IMR-90 (cell line): Measurements from ENCODE around the gene ZNF831. TPM values are rescaled to one million over a fixed set of nuclear protein-coding genes. Genes with fewer than 3 reads are reported as not detected.

Experiments used
- ATAC-seq: fragments of 200-7000 bp; cut with Tn5 transposase; 2 replicates; pipeline ENCODE4 v1.9.1; 2020; ENCODE audit warnings: low read depth, mild to moderate bottlenecking, moderate library complexity
- BruUV-seq: library from RNA; stranded (reverse); fragments of 400-500 nt; replicated peaks from 2 replicates; lab custom pipeline; 2021; lab: Mats Ljungman, UMichigan
- CTCF ChIA-PET: fragments of 300-600 bp; formaldehyde crosslinking; extraction: SDS; loops from one replicate; lab custom pipeline; 2021; ENCODE audit warnings: antibody characterized with exemption; lab: Yijun Ruan, JAX
- POLR2A ChIA-PET: fragments of 300-600 bp; sonication (Branson Sonifier 250); formaldehyde crosslinking; loops from one replicate; lab custom pipeline; 2022; ENCODE audit warnings: antibody characterized with exemption; ENCODE audit not compliant: unreplicated experiment; lab: Charles Lee
- DNase-seq: peaks from one replicate; pipeline ENCODE4 v3.0.0; 2013
- H2AFZ ChIP-seq: replicated peaks from 2 replicates; pipeline ENCODE3; 2013; ENCODE audit warnings: low read length, mild to moderate bottlenecking; ENCODE audit not compliant: poor library complexity
- H2AK5ac ChIP-seq: 2 replicates; pipeline ENCODE4 v1.6.1; 2013; ENCODE audit warnings: low read depth, low read length, inconsistent platforms
- H2AK9ac ChIP-seq: replicated peaks from 2 replicates; pipeline ENCODE3; 2013; ENCODE audit warnings: mild to moderate bottlenecking, low read depth, low read length, moderate library complexity; ENCODE audit not compliant: poor library complexity
- H2BK120ac ChIP-seq: 2 replicates; pipeline ENCODE4 v1.6.1; 2013; ENCODE audit warnings: low read depth, low read length, inconsistent platforms
- H2BK15ac ChIP-seq: 3 replicates; pipeline ENCODE4 v1.6.1; 2013; ENCODE audit warnings: low read depth, low read length, inconsistent platforms
- H2BK20ac ChIP-seq: 2 replicates; pipeline ENCODE4 v1.6.1; 2013; ENCODE audit warnings: low read depth, mild to moderate bottlenecking, inconsistent platforms, low read length, moderate library complexity
- H2BK5ac ChIP-seq: 2 replicates; pipeline ENCODE4 v1.6.1; 2013; ENCODE audit warnings: mild to moderate bottlenecking, low read depth, low read length, inconsistent platforms; ENCODE audit not compliant: poor library complexity, severe bottlenecking
- H3K14ac ChIP-seq: replicated peaks from 2 replicates; pipeline ENCODE4 v1.6.1; 2013; ENCODE audit warnings: low read depth, low read length, inconsistent platforms
- H3K18ac ChIP-seq: 2 replicates; pipeline ENCODE4 v1.6.1; 2013; ENCODE audit warnings: low read depth, low read length, control low read depth
- H3K23ac ChIP-seq: 2 replicates; pipeline ENCODE4 v1.6.1; 2013; ENCODE audit warnings: low read depth, low read length, inconsistent platforms
- H3K27ac ChIP-seq: 2 replicates; pipeline ENCODE4 v1.5.1; 2013; ENCODE audit warnings: mild to moderate bottlenecking, control low read depth, low read length; ENCODE audit not compliant: insufficient read depth
- H3K27me3 ChIP-seq: 2 replicates; pipeline ENCODE4 v1.6.1; 2013; ENCODE audit warnings: low read length; ENCODE audit not compliant: control insufficient read depth, insufficient read depth
- H3K36me3 ChIP-seq: 2 replicates; pipeline ENCODE4 v1.6.1; 2013; ENCODE audit warnings: low read length, mixed read lengths; ENCODE audit not compliant: control insufficient read depth, insufficient read depth
- H3K4ac ChIP-seq: 2 replicates; pipeline ENCODE4 v1.6.1; 2013; ENCODE audit warnings: low read depth, low read length, inconsistent platforms
- H3K4me1 ChIP-seq: 2 replicates; pipeline ENCODE4 v1.6.1; 2013; ENCODE audit warnings: low read length, mixed read lengths; ENCODE audit not compliant: control insufficient read depth, insufficient read depth
- H3K4me2 ChIP-seq: 2 replicates; pipeline ENCODE4 v1.6.1; 2013; ENCODE audit warnings: low read depth, mild to moderate bottlenecking, control low read depth, low read length, moderate library complexity
- H3K4me3 ChIP-seq: 2 replicates; pipeline ENCODE4 v1.5.1; 2013; ENCODE audit warnings: low read depth, mild to moderate bottlenecking, control low read depth, low read length, moderate library complexity; ENCODE audit not compliant: insufficient read depth
- H3K56ac ChIP-seq: 2 replicates; pipeline ENCODE4 v1.6.1; 2013; ENCODE audit warnings: low read length, inconsistent platforms; ENCODE audit not compliant: insufficient read depth; ENCODE audit errors: extremely low read depth
- H3K79me1 ChIP-seq, 2 experiments: 2 replicates each; pipeline ENCODE4 v1.6.1; 2013; ENCODE audit warnings: low read length in 2 of 2, inconsistent platforms in 1 of 2, low read depth in 1 of 2
- H3K9ac ChIP-seq: 2 replicates; pipeline ENCODE4 v1.6.1; 2013; ENCODE audit warnings: low read depth, low read length, control low read depth
- H3K9me1 ChIP-seq: 2 replicates; pipeline ENCODE4 v1.6.1; 2013; ENCODE audit warnings: low read length, inconsistent platforms; ENCODE audit not compliant: insufficient read depth
- H3K9me3 ChIP-seq: 2 replicates; pipeline ENCODE4 v1.6.1; 2013; ENCODE audit warnings: low read length; ENCODE audit not compliant: control insufficient read depth, insufficient read depth
- H4K20me1 ChIP-seq: 2 replicates; pipeline ENCODE4 v1.6.1; 2013; ENCODE audit warnings: low read length, inconsistent platforms; ENCODE audit not compliant: insufficient read depth
- H4K5ac ChIP-seq: 2 replicates; pipeline ENCODE4 v1.6.1; 2013; ENCODE audit warnings: mild to moderate bottlenecking, low read depth, low read length, control low read depth
- H4K8ac ChIP-seq, 2 experiments: 2 replicates each; pipeline ENCODE4 v1.6.1; 2013; ENCODE audit warnings: low read depth in 2 of 2, low read length in 2 of 2, control low read depth in 1 of 2, inconsistent platforms in 1 of 2
- H4K91ac ChIP-seq: 2 replicates; pipeline ENCODE4 v1.6.1; 2013; ENCODE audit warnings: low read depth, low read length, inconsistent platforms; ENCODE audit not compliant: insufficient read depth
- BHLHE40 ChIP-seq: fragments of 150-350 bp; IDR thresholded peaks from 2 replicates; pipeline ENCODE4 v1.6.1; 2016; ENCODE audit warnings: mild to moderate bottlenecking, low read depth, low read length
- CEBPB ChIP-seq: IDR thresholded peaks from 2 replicates; pipeline ENCODE4 v1.6.1; 2012; ENCODE audit warnings: low read depth, low read length, improper control_type of control experiment
- ELK1 ChIP-seq: fragments of 150-350 bp; IDR thresholded peaks from 2 replicates; pipeline ENCODE4 v1.6.1; 2016; ENCODE audit warnings: low read depth, mild to moderate bottlenecking, low read length, moderate library complexity, borderline replicate concordance
- FOS ChIP-seq: fragments of 150-350 bp; IDR thresholded peaks from 2 replicates; pipeline ENCODE4 v1.6.1; 2016; ENCODE audit warnings: low read depth, low read length
- NFE2L2 ChIP-seq: fragments of 150-350 bp; IDR thresholded peaks from 2 replicates; pipeline ENCODE4 v1.6.1; 2016; ENCODE audit warnings: low read depth, mild to moderate bottlenecking, low read length
- POLR2A ChIP-seq: IDR thresholded peaks from 2 replicates; pipeline ENCODE4 v1.6.1; 2012; ENCODE audit warnings: mild to moderate bottlenecking, low read depth, low read length
- RAD21 ChIP-seq: IDR thresholded peaks from 2 replicates; pipeline ENCODE4 v1.6.1; 2012; ENCODE audit warnings: low read length, improper control_type of control experiment
- RCOR1 ChIP-seq: IDR thresholded peaks from 2 replicates; pipeline ENCODE4 v1.6.1; 2012; ENCODE audit warnings: mild to moderate bottlenecking, low read length, improper control_type of control experiment; ENCODE audit not compliant: insufficient replicate concordance
- SMC3 ChIP-seq: fragments of 150-350 bp; IDR thresholded peaks from 2 replicates; pipeline ENCODE4 v1.6.1; 2016; ENCODE audit warnings: low read depth, mild to moderate bottlenecking, antibody characterized with exemption, low read length, moderate library complexity
- USF2 ChIP-seq: fragments of 150-350 bp; IDR thresholded peaks from 2 replicates; pipeline ENCODE4 v1.6.1; 2017; ENCODE audit warnings: mild to moderate bottlenecking, antibody characterized with exemption, low read length, low read depth
- WGBS, 2 experiments: methylation state at CpG; one replicate each; pipeline versions ENCODE4 v1.1.5 to v1.1.7; 2013; ENCODE audit warnings: missing lambda C conversion rate in 2 of 2; ENCODE audit not compliant: insufficient read length in 1 of 2; ENCODE audit errors: extremely low coverage in 2 of 2; 5-methylcytosine and 5-hydroxymethylcytosine counted together
- dilution Hi-C: fragments of 300-500 bp; cut with HindIII; formaldehyde crosslinking; loops from one replicate; pipeline ENCODE4 v1.14.3; 2018; ENCODE audit warnings: low sequenced_read_pairs; ENCODE audit not compliant: unreplicated experiment
- in situ Hi-C: fragments of 300-500 bp; cut with MboI; formaldehyde crosslinking; loops from 3 replicates; pipeline ENCODE4 v1.14.3; 2019; ENCODE audit warnings: low sequenced_read_pairs, inconsistent platforms, mixed read lengths
- intact Hi-C: fragments of 100-400 bp; cut with micrococcal nuclease; formaldehyde crosslinking; loops from 2 replicates; pipeline ENCODE4 v1.10.0; 2022
- polyA plus RNA-seq, 3 experiments: library from polyadenylated mRNA; depleted of rRNA; stranded (reverse); fragments of >200 nt; gene quantifications; 2 replicates each; pipeline ENCODE4 v1.2.3, GENCODE V29; 2012; ENCODE audit warnings: low replicate concordance in 1 of 3
- total RNA-seq: library from RNA; depleted of rRNA; stranded (reverse); fragments of >200 nt; gene quantifications from 2 replicates; pipeline ENCODE4 v1.2.3, GENCODE V29; 2012

Gene ZNF831
- total and polyA plus RNA-seq, 2 of the 4 experiments (the other 2 are of a cell fraction), result not detected

GRCh38 chr20:59259946-59260345 is 96.3 kb downstream of the ZNF831 start:
- H3K4me3 ChIP-seq, result no peak overlapping the region
- no peak overlapping the region for H4K8ac ChIP-seq
- H2BK20ac ChIP-seq, result no peak overlapping the region
- H2AK5ac ChIP-seq, result no peak overlapping the region
- H3K9me1 ChIP-seq, result no peaks in the 10 kb centered on the region
- no peak overlapping the region for H3K56ac ChIP-seq
- no peaks in the 10 kb centered on the region for H3K36me3 ChIP-seq
- no peak overlapping the region for H3K9ac ChIP-seq
- no TSS peak for BruUV-seq
- no peak overlapping the region for H3K14ac ChIP-seq
- DNase-seq (no peak), ATAC-seq (no peak)
- no peaks in the 10 kb centered on the region for H3K9me3 ChIP-seq
- H2BK120ac ChIP-seq, result no peak overlapping the region
- no peaks in the 10 kb centered on the region for H3K27me3 ChIP-seq
- H3K18ac ChIP-seq, result no peak overlapping the region
- H2AK9ac ChIP-seq, result no peak overlapping the region
- no peak overlapping the region for H4K91ac ChIP-seq
- intact Hi-C loops, result no loop called here
- no peak overlapping the region for H3K27ac ChIP-seq
- in situ Hi-C loops, result no loop called here
- dilution Hi-C loops, result no loop called here
- H3K4ac ChIP-seq, result no peak overlapping the region
- H2BK5ac ChIP-seq, result no peak overlapping the region
- H3K23ac ChIP-seq, result no peak overlapping the region
- CTCF ChIA-PET, result no interaction called here
- H2AFZ ChIP-seq, result no peak overlapping the region
- WGBS, 2 experiments, result 100% methylated on average over 1 of the region's 2 CpGs; no CpG with 5 or more reads in 1 of the 2 experiments
- H3K4me1 ChIP-seq, result no peaks in the 10 kb centered on the region
- H4K5ac ChIP-seq, result no peak overlapping the region
- no peak overlapping the region for H2BK15ac ChIP-seq
- no peaks in the 10 kb centered on the region for H3K79me1 ChIP-seq
- TF ChIP-seq FOS (no peak), RAD21 (no peak), RCOR1 (no peak), BHLHE40 (no peak), ELK1 (no peak), NFE2L2 (no peak), CEBPB (no peak), USF2 (no peak), POLR2A (no peak), SMC3 (no peak)
- H4K20me1 ChIP-seq, result no peaks in the 10 kb centered on the region
- no peak overlapping the region for H3K4me2 ChIP-seq
- POLR2A ChIA-PET, result no interaction called here
